ENCODE results near the gene CAMK1D. TPM values are rescaled to one million over a fixed set of nuclear protein-coding genes. Genes with fewer than 3 reads are reported as not detected.

CAMK1D gene
- total and polyA plus RNA-seq, 2 of the 8 experiments (the other 6 are each of a cell fraction or from before 2014, with no cell fraction given) = 3.5 to 10.6 TPM

GRCh38 chr10:12455766-12456165 is 106.4 kb downstream of the CAMK1D start:
- Histone ChIP-seq H4K5ac (ENCODE audit: insufficient read length, low read depth, low read length) (no peak overlapping the region), H3K9ac (replicated peaks in 1 of 4; ENCODE audit: extremely low read depth in 1 of 4, low read depth in 3 of 4, low read length in 3 of 4) (no peak overlapping the region), H3K4ac (replicated peaks; ENCODE audit: insufficient read length, low read depth, low read length) (no peak overlapping the region), H4K20me1 (replicated peaks in 1 of 2; ENCODE audit: control insufficient read depth in 1 of 2, insufficient read depth in 2 of 2, low read length in 2 of 2) (peaks cover 0 to 2% of the 10 kb centered on the region in 2 experiments), H3K23me2 (ENCODE audit: low read depth, low read length) (no peaks in the 10 kb centered on the region), H3K9me3 (ENCODE audit: insufficient read depth in 2 of 2, low read depth in 1 of 2, low read length in 1 of 2) (no peaks in the 10 kb centered on the region), H3K18ac (ENCODE audit: extremely low read depth, low read length) (no peak overlapping the region), H3K4me1 (replicated peaks in 1 of 4; ENCODE audit: control insufficient read depth in 3 of 4, insufficient read depth in 4 of 4, low read length in 3 of 4) (no peaks in the 10 kb centered on the region; a peak in 1 of 7 replicates), H4K8ac (ENCODE audit: extremely low read depth, insufficient read depth, low read length) (no peak overlapping the region), H3K79me1 (ENCODE audit: low read depth, low read length) (no peaks in the 10 kb centered on the region), H3K56ac (replicated peaks; ENCODE audit: insufficient read length, low read depth, low read length) (no peak overlapping the region), H3K14ac (ENCODE audit: insufficient read length) (no peak overlapping the region), H2AFZ (ENCODE audit: low read length) (no peak overlapping the region), H3K79me2 (ENCODE audit: control insufficient read depth in 1 of 2, insufficient read depth in 2 of 2, low read length in 2 of 2) (no peaks in the 10 kb centered on the region), H2AK5ac (ENCODE audit: low read depth, low read length) (no peak overlapping the region), H3K27me3 (replicated peaks in 1 of 4; ENCODE audit: control insufficient read depth in 3 of 4, extremely low read depth in 1 of 4, insufficient read depth in 3 of 4, low read length in 3 of 4) (no peaks in the 10 kb centered on the region), H3K23ac (ENCODE audit: insufficient read length) (no peak overlapping the region), H2BK15ac (ENCODE audit: low read length) (no peak overlapping the region), H2BK120ac (replicated peaks; ENCODE audit: low read depth, low read length) (no peak overlapping the region), H3K36me3 (ENCODE audit: control insufficient read depth in 2 of 4, insufficient read depth in 4 of 4, low read length in 3 of 4) (no peaks in the 10 kb centered on the region), H2BK12ac (ENCODE audit: low read depth, low read length) (no peak overlapping the region), H2BK5ac (ENCODE audit: low read depth, low read length) (no peak overlapping the region), H3K4me3 (ENCODE audit: extremely low read depth in 1 of 4, insufficient read depth in 2 of 4, low read depth in 3 of 4, low read length in 4 of 4) (no peak overlapping the region), H4K91ac (replicated peaks; ENCODE audit: insufficient read length, low read length) (no peak overlapping the region), H3K27ac (ENCODE audit: low read depth, low read length) (no peak overlapping the region), H3K4me2 (ENCODE audit: insufficient read depth in 1 of 2, low read depth in 2 of 2, low read length in 2 of 2) (no peak overlapping the region), H2BK20ac (ENCODE audit: low read length) (no peak overlapping the region)
- DNase-seq (ENCODE audit: low read depth in 1 of 2, low spot score in 2 of 2) (no peak), FAIRE-seq (no peak)
- ChIA-PET CTCF (ENCODE audit: partially characterized antibody) (no interaction called here), POLR2A (ENCODE audit: partially characterized antibody) (no interaction called here)
- WGBS, 2 experiments (ENCODE audit: extremely low coverage in 1 of 2, insufficient coverage in 1 of 2, insufficient read length in 1 of 2, insufficient replicate concordance in 2 of 2, low coverage in 1 of 2, low lambda C conversion rate in 2 of 2, missing lambda C conversion rate in 1 of 2) = 92% methylated on average over 4 of the region's 4 CpGs; no CpG with 5 or more reads in 1 of the 2 experiments
- TF ChIP-seq CHD2 (IDR thresholded peaks at IDR 0.05; ENCODE audit: low read length) = no peak
- TF ChIP-seq TAF1 (IDR thresholded peaks at IDR 0.05; ENCODE audit: low read depth, low read length) = no peak
- TF ChIP-seq HDAC6 (IDR thresholded peaks at IDR 0.05; ENCODE audit: low read depth, low read length) = no peak
- no peak for TF ChIP-seq EZH2 (IDR thresholded peaks at IDR 0.05; ENCODE audit: low read depth, low read length, severe bottlenecking)
- no peak for TF ChIP-seq ASH2L (IDR thresholded peaks at IDR 0.05; ENCODE audit: low read length)
- TF ChIP-seq GTF2F1 (IDR thresholded peaks at IDR 0.05; ENCODE audit: borderline replicate concordance, low read depth, low read length) = no peak
- no peak for TF ChIP-seq SRF (IDR thresholded peaks at IDR 0.05; ENCODE audit: low read depth, low read length)
- TF ChIP-seq NANOG (IDR thresholded peaks at IDR 0.05; ENCODE audit: insufficient read depth, low read depth, low read length, poor library complexity, severe bottlenecking) = no peak
- TF ChIP-seq EP300 (IDR thresholded peaks at IDR 0.05; ENCODE audit: borderline replicate concordance in 1 of 2, low read depth in 2 of 2, low read length in 2 of 2) = no peak

Measured in H1 (cell line).